Uterus (tissue), 2 donors: ENCODE results near the gene NCR2.

Source experiments
- POLR2A ChIP-seq, 2 donors: fragments of 450-650 bp; IDR thresholded peaks; one replicate each; pipeline ENCODE4 v1.6.1; 2016; ENCODE audit warnings: antibody characterized with exemption in 2 of 2, mild to moderate bottlenecking in 1 of 2, moderate library complexity in 1 of 2
- TF ChIP-seq, protein P1 (sequence below), 4 experiments: fragments of 200-600 bp in 2 of 4; fragments of 450-650 bp in 2 of 4; sonication (generic) in 2 of 4; IDR thresholded peaks; one replicate each; pipeline ENCODE4 v1.5.1; 2016 to 2019; ENCODE audit warnings: antibody characterized with exemption in 4 of 4, mild to moderate bottlenecking in 2 of 4, moderate library complexity in 1 of 4

- TF ChIP-seq, protein P1, sequence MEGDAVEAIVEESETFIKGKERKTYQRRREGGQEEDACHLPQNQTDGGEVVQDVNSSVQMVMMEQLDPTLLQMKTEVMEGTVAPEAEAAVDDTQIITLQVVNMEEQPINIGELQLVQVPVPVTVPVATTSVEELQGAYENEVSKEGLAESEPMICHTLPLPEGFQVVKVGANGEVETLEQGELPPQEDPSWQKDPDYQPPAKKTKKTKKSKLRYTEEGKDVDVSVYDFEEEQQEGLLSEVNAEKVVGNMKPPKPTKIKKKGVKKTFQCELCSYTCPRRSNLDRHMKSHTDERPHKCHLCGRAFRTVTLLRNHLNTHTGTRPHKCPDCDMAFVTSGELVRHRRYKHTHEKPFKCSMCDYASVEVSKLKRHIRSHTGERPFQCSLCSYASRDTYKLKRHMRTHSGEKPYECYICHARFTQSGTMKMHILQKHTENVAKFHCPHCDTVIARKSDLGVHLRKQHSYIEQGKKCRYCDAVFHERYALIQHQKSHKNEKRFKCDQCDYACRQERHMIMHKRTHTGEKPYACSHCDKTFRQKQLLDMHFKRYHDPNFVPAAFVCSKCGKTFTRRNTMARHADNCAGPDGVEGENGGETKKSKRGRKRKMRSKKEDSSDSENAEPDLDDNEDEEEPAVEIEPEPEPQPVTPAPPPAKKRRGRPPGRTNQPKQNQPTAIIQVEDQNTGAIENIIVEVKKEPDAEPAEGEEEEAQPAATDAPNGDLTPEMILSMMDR (IDR thresholded peaks at IDR 0.05) = no peak
- TF ChIP-seq POLR2A (IDR thresholded peaks at IDR 0.05) = no peak
Measured at GRCh38 chr6:41318261-41318653, 17.2 kb upstream of the NCR2 start.
